DMS53 treated with DMSO at 0.1 percent for 48 hours (cell line): ENCODE data around the gene KLC4.
A peak's percentile ranks its signal among the peaks of the same experiment; 100 is the strongest.
"Not testable (repeated sequence)": the region's sequence is repeated elsewhere in the genome, so short reads cannot be mapped to it uniquely, and the experiment has no call there.

Source experiments
- DNase-seq: peaks from one replicate; lab custom pipeline; 2025; ENCODE audit not compliant: unreplicated experiment; lab: John Stamatoyannopoulos, UW

Gene KLC4

DNA sequence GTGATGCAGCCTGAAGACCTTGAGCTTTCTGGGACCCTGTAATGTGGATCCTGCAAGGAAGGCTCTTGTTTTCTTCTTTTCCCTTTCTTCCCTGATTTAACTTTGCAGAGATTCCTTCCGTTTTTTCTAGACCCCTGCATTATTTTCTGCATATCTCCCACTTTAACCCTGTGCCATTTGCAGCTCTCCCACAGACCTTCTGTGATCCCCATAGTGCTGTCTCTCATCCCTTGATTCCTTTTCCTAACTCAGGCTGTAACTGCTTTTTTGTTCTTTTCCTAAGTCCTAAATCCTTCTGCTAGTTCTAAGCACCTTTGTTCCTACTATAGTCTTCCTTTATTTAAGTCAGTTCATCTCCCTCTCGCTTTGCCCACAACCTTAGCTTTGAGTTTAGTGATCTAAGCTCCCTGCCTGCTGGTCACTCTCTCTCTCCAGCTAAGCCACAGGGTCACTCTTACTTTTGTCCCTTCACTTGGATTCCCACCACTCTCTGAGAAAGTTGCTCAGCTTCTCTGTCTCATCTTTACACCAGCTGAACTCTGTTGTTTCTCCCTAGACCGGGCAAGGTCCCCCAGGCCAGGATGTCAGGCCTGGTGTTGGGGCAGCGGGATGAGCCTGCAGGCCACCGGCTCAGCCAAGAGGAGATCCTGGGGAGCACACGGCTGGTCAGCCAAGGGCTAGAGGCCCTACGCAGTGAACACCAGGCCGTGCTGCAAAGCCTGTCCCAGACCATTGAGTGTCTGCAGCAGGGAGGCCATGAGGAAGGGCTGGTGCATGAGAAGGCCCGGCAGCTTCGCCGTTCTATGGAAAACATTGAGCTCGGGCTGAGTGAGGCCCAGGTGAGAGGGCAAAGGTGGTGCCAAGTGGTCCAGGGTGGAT is 1.6 kb downstream of the KLC4 start:
- DNase-seq: no peak

DNA sequence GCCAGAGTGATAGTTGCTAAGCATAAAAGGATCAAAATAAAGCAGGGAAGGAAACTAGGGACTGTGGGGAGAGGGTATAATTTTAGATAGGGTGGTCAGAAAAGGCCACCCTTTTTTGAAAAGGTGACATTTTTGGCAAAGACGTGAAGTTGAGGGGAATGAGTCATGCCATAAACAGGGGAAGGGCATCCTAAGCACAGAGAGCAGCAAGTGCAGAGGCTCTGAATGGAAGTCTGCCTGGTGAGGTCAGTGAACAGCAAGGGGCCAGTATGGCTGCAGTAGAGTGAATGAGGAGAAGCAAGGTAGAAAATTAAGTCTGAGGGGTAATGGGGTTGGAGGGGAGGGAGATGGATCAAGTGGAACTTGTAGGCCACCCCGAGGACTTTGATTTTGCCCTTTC is 2.4 kb downstream of the KLC4 start:
- DNase-seq: no peak

DNA sequence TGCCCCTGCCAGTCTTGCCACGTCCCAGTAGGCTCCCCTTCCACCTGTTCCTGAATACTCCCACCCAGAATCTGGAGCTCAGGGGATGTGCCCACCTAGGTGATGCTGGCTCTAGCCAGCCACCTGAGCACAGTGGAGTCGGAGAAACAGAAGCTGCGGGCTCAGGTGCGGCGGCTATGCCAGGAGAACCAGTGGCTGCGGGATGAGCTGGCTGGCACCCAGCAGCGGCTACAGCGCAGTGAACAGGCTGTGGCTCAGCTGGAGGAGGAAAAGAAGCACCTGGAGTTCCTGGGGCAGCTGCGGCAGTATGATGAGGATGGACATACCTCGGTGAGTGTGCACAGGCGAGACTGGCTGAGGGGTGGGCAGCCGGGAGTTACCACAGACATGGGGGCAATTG is 3.4 kb downstream of the KLC4 start:
- no peak for DNase-seq

DNA sequence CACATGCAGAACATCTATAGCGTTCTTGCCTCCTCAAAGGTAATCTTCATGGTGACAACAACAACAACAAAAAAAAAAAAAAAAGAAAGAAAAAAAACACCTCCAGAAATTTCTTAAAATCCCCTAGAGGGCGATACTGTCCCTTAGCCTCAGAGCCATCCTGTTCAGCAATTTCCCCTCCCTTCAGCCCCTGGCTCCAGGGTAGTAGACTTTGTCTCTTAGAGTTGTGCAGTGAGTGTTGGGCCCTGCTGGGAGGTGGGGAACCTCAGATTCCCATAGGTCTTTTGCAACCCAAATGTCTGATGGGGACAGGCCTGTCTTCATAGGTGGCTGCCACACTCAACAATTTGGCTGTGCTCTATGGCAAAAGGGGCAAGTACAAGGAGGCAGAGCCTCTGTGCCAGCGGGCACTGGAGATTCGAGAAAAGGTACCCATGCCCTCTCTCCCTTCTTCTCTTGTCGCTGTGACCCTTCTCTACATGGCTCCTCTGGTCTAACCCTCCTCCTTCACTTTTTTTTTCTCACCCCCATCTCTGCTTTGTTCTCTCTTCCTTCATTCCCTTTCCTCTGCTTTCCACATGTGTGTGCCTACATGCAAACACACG is 10.7 kb downstream of the KLC4 start:
- peak; percentile 31 for DNase-seq

DNA sequence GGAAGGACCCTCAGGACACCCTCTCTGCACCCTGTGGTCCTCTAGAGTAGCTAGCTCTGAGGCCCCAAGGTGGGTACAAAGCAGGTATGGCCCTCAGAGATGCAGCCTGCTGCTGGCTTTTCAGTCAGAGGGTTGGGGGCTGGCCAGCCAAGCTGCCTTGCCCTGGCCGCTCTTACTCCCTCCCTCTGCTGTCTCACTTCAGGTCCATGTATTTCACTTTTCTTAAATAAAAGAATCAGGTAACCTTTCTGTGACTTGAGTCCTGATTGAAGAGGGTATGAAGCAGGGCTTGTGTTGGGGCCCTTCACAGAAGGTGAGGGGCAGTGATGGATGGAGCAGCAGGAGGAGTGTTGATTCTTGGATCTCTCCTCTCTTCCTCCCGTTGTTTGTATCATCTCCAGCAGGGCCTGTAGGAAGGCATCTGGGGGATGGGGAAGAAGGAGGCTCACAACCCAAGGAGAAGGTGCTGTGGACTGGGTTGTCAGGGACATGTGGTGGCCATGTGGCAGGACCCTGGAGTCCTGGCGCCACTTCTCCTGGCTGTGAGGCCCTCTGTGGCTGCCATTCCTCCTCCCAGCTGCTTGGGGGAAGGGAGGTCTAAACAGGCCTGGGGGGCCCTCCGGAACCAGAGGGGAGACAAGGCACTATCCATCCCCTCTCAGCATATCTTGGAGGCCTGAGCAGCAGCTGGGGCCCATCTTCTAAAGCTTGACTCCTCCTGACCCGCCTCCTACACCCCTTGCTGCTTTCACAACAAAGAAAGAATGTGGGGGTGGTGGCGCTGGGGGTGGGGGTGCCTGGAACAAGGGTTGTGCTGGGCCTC is 15.6 kb downstream of the KLC4 start:
- DNase-seq: no peak

DNA sequence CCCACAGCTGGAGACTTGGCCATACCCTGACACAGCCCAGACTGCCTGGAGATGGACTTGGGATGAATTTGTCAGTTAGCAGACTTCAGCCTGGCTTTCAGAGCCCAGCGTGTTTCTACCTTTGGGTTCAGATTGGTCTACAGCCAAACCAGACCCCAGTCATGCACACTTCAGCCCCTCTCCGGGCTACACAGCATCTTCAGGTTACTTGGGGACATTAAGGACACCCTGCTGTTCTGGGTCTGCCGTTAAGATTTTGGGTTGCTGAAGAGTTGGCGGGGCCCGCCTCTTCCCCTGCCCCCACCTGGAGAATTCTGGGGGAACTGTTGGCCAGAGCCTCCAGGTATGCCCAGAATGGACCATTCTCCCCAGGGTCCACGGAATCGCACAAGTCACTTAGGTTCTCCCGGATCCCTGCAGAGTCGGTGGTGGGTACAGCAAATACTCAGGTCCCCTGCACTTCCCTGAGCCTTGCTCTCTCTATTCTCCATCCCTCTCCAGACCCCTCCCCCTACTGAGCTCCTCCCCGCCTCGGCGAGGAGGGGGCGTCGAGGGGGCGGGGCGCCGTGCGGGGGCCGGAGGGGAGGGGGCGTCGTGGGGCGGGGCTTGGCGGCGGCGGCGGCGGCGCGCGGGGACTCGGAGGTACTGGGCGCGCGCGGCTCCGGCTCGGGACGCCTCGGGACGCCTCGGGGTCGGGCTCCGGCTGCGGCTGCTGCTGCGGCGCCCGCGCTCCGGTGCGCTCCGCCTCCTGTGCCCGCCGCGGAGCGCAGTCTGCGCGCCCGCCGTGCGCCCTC is 16.4 kb downstream of the KLC4 start, which contains the start of gene PTK7:
TSS of gene PTK7 (plus strand) at position 645 of the 794 bp plus-strand sequence. CDS start 175 bp downstream, outside the sequence.
- peak; percentile 28 for DNase-seq

DNA sequence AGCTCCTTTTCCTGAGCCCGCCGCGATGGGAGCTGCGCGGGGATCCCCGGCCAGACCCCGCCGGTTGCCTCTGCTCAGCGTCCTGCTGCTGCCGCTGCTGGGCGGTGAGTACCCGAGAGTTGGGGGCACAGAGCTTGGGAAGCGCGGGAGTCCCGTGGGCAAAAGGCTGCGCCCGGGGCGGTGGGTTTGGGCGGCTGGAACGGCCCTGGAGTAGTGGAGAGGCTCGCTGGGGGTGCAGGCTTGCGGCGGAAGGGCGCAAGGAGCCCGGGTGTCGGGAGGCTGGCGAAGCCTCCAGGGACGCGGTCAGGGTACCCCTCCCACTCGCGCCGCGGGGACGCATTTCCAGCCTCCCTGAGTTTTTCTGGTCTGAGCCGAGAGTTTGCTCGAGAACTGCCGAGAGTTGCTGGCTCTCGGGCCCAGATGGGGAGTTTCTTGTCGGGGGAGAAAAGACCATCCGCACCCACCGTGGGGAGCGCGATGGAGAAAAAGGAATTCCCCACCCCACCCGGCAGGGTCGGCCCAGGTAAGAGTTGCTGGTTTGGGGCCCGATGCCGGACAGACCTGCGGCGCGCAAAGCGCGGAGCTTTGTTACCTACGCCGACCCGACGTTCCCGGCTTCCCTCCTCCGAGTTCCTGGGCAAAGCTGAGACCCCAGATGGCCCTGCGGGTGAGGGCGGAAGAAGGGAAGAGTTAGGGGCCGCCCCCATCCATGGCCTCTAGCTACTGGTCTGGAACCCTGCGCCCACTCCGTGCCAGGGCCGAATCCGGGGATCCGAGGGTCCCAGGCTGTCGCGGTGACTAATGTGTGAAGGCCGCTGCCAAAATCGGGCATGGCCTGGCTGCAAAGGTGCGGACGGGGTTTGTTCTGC is 17.3 kb downstream of the KLC4 start:
- DNase-seq: no peak

DNA sequence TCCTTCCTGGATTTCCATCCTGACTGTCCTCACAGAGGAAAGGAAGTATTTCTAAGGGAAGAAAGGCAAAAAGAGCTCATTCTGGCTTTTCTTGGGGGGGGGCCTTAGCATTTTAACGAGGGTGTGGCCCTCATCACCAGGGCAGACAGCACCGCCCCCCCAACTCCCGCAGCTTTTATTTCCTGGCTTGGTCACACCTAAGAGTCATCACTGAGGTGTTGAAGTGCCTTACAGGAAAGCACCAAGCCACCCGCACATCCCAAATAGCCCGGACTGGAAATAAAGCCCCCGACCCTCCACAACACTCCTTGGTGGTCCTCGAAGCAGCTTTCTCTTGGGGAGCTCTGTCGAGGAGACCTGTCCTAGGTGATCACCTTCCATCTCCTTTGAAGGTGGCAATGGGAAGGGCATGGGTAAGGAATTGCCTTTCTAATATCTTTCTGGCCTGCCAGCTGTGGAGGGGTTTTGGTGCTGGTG is 17.9 kb downstream of the KLC4 start:
- DNase-seq: no peak

DNA sequence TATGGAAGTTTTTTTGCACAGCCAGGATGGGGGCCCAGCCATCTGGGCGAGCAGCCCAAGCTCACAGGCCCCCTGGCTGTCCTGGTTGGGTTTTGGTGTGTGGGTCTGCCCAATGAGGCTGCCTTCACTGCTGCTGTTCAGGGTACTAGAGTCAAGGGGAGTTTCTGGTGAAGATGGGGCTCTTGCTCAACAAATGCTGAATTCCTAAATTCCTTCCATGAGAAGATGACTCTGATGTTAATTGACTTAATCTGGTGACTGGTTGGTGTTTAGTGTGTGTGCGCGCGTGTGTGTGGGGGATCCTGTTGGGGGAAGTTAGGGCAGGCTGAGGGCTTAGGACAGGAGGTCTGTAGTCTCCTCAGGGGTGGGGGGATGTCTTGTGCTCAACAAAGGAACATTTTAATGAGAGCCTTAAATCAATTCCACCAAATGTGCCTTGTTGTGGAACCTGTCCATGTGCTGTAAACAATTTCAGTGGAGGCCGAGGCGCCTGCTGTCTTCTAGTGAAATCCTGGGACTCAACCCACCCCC is 18.6 kb downstream of the KLC4 start:
- DNase-seq: no peak

DNA sequence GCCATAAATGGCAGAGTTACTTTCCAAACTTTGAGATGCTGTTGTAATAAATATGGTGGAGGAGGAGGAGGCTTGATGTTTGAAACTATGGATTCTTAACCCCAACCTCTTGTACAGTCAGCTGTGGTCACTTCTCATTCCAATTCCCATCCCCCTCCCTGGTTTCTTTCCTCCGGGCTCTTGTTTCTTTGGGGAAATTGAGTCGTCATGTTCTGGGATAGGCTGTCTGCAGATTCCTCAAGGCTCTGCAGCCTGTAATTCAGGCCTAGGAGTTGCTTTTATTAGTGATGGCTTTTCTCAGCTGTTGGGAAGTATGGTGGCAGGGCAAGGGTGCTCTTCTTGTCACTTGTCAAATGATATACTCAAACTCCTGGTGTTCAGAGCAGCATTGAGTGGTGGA is 19.3 kb downstream of the KLC4 start:
- no peak for DNase-seq

DNA sequence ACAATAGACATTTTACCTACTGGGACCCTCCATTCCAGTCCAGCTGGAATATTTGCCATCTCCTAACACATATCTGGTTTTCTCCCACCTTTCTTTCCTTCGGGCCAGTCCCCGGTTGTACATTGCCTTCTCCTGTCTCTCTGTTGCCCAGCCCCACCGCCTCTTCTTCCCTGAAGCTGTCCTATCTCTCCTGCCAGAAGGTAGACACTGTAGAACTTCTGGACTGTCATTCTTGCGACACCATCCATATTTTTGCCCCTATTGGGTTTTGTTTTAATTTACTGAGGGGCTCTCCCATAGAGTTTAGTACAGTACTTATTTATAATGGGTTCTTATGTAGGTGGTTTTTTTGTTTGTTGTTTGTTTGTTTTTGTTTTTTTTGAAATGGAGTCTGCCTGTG is 21.6 kb downstream of the KLC4 start:
- DNase-seq: no peak

DNA sequence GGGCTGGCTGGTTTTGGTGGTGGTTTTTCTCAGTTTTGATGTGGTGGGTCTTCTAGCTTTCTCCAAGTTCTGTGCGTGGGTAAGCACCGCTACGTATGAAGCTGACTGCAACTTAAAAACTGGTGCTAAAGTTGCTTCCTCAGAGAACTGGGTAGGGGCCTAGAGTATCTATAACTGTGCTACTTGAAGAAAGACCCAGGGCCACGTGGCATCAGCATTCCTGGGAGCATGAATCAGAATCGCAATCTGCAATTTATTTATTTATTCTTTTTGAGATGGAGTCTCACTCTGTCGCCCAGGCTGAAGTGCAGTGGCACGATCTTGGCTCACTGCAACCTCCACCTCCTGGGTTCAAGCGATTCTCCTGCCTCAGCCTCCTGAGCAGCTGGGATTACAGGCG is 22.5 kb downstream of the KLC4 start:
- not testable (repeated sequence) for DNase-seq

DNA sequence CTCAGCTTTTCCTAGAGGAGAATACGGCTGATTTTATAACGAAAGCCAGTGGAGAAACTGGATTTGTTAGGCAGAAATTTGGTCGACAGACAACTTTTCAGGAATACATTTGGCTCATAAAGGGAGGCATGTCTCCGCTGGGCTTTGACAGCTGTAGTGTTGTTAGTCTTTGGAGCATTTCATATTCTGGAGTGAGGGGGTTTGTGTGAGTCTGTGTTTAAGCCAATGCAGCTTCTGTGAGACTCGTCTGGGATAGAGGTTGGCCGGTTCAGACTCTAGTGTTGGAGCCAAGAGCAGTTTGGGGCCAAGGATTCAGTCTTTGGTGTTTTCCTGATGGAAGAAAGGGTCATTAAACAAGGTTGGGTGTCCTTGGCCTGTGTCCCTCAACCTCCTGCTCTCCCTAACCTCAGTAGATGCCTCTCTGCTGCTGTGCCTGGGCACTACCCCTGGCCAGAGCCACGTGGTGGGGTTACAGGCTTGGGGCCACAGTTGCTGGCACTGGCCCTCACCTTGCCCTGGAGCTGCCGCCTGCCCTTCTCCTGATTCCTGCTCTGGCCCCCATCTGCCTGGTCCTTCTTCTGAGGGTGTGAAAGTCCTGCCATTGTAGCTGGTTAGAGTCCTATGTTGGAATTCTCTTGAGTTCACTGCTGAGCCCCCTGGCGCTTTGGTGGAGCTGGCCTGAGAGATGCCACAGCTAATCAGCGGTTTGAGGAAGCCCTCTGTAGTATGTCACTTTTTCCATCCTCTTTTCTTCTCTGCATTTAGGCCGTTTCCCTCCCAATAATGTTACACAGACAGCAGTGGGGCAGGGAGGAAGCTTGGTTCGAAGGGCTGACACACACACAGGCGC is 23.6 kb downstream of the KLC4 start:
- DNase-seq: no peak

DNA sequence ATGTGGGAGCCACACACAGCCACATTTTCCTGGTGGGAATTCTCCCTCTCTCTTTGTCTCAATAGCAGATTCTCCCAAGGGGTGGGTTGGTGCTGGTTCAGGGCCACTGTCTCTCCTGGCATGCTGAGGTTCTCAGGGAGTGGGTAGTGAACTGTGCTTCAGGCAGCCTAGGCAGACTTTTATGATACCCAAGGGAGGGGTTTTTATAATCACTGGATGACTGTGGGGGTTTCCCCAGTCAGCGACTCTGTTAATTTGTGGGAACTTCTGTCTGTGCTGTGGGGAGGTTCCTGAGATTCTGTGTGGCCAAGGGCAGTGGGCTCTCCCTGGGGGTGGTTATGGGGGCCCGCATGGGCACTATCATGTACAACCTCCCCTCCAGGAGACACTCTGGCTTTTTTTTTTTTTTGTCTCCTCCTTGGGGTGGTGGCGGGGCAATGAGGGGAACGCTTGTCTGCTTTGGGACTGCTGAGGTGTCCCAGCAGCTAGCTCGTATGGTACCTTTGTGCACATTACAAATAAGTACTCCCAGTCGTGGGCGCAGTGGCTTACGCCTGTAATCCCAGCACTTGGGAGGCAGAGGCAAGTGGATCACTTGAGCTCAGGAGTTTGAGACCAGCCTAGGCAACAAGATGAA is 26.7 kb downstream of the KLC4 start:
- DNase-seq: no peak

DNA sequence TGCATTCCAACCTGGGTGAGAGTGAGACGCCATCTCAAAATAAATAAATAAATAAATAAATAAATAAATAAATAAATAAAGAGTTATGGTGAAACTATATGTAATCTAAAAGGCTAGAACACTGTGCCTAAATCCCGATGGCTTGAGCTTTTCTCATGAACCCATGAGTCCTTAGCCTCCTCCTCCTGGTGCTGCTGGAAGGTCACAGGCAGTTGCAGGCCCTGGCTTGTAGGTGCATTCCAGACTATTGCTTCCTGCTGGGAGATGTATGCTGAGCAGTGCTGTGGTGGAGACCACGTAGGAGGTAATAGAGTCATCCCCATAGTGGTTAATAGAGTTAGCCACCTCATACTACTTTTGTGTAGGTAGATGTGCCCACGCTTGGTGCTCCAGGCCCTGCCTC is 29.2 kb downstream of the KLC4 start:
- no peak for DNase-seq

DNA sequence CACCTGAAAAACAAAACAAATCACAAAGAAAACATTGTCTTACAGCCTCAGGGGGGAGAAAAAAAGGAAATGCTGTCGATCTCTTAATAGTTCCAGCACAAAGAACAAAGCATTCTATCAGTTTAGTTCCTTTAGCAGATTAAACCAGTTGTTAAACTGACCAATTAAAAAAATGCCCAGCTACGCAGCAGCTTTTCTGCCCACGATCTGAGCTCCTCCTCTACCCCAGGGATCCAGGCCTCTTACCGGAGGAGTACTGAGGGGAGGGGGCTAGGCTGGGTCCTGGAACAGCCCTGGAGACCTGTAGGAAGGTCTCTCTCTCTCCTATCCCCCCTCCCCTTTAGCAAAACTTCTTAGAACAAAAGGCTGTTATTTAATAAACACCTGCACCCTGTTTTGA is 30.0 kb downstream of the KLC4 start:
- no peak for DNase-seq

DNA sequence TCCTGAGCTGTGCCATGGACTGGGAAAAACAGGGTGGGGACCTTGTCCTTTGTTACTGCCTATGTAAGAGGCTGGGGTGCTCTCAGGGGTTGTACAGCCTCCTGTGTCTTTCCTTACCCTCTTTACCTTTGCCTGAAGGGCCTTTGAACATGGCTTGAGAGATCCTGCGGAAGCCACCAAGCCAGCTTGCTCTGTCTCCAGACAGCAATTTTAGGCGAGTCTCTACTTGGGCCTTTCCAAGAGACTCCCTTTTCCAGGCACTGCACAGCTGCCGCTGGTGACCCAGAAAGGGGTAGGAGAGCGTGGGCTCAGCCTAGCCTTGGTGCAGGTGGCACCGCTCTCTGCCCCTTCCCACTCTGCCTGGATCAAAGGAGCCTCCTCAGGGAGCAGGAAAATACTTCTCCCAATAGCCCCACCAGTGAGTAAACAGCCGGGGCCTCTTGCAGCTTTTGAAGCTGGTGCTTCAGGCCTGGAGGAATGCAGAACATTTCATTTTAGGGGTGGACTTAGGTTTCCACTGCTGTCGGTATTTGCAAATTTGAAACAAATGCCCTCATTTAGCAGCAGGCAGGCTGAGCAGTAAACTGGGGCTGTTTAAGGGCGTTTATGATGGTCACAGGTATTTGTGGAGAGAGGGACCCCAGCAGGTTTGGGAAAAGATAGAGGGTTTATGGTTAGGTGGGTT is 30.6 kb downstream of the KLC4 start:
- DNase-seq: no peak

DNA sequence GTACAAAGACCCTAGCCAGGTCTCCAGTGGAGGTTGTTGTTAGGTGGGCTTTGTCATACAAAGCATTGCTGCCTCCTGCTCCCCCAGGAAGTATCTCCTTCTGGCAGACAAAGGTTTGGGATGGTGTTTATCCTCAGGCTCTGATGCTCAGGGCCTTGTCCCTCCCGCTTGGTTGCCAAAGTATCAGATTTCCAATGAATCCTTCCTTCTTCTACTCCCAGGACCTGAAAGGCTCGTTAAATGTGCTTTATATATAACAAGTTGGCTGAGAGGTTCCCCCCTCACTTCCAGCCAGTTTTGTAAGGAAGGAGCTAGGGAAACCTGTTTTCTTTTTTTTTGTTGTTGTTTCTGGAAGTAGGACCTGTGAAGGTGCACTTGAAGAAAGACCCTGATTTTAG is 31.1 kb downstream of the KLC4 start:
- no peak for DNase-seq
